Astrocyte (in vitro differentiated cells and primary cell): ENCODE results near the gene CDH22.

Experiments
- CTCF ChIP-seq: IDR thresholded peaks from 2 replicates; pipeline ENCODE4 v1.5.1; 2011; ENCODE audit warnings: low read depth, mild to moderate bottlenecking, inconsistent platforms, low read length, moderate library complexity; ENCODE audit not compliant: insufficient read depth
- EZH2 ChIP-seq: IDR thresholded peaks from 2 replicates; pipeline ENCODE4 v1.6.1; 2012; ENCODE audit warnings: mild to moderate bottlenecking, low read length, inconsistent platforms; ENCODE audit not compliant: insufficient read depth

GRCh38 chr20:46217583-46217982 lies 90.7 kb downstream of the CDH22 start:
- TF ChIP-seq CTCF (no peak), EZH2 (no peak)
